DMS53 (cell line): ENCODE results near the gene ISOC1.

Experiments
- DNase-seq: peaks from one replicate; lab custom pipeline; 2025; lab: John Stamatoyannopoulos, UW

The ISOC1 gene

GRCh38 chr5:129094087-129094923 lies at the start of gene ISOC1:
TSS of gene ISOC1 (plus strand) at chr5:129094749. CDS start at chr5:129094767, 18 bp downstream.
- DNase-seq: peak; percentile 97

GRCh38 chr5:129046151-129046550 lies 48.4 kb upstream of the ISOC1 start:
- DNase-seq: peak; percentile 21

GRCh38 chr5:129048509-129048908 lies 46.0 kb upstream of the ISOC1 start:
- no peak for DNase-seq

- no peak for DNase-seq
These were observed 45.3 kb upstream of the ISOC1 start for GRCh38 chr5:129049126-129049799.

- no peak for DNase-seq
These were observed 43.3 kb upstream of the ISOC1 start for GRCh38 chr5:129051283-129051682.

GRCh38 chr5:129053438-129053837 lies 41.1 kb upstream of the ISOC1 start:
- DNase-seq: peak; percentile 11

GRCh38 chr5:129057329-129057728 lies 37.2 kb upstream of the ISOC1 start:
- DNase-seq: no peak

GRCh38 chr5:129061849-129062248 lies 32.7 kb upstream of the ISOC1 start:
- no peak for DNase-seq

- peak; percentile 11 for DNase-seq
These were observed 31.0 kb upstream of the ISOC1 start for GRCh38 chr5:129063483-129064113.

GRCh38 chr5:129065721-129066120 lies 28.8 kb upstream of the ISOC1 start:
- DNase-seq: no peak

GRCh38 chr5:129067745-129068144 lies 26.8 kb upstream of the ISOC1 start:
- no peak for DNase-seq

GRCh38 chr5:129069292-129069691 lies 25.3 kb upstream of the ISOC1 start:
- no peak for DNase-seq

GRCh38 chr5:129073111-129073510 lies 21.4 kb upstream of the ISOC1 start:
- no peak for DNase-seq

- no peak for DNase-seq
These were observed 19.6 kb upstream of the ISOC1 start for GRCh38 chr5:129074903-129075302.

GRCh38 chr5:129077433-129078075 lies 17.0 kb upstream of the ISOC1 start:
- no peak for DNase-seq

- DNase-seq: no peak
These were observed 16.3 kb upstream of the ISOC1 start for GRCh38 chr5:129078247-129078646.

GRCh38 chr5:129078660-129079059 lies 15.9 kb upstream of the ISOC1 start:
- no peak for DNase-seq

- no peak for DNase-seq
These were observed 15.1 kb upstream of the ISOC1 start for GRCh38 chr5:129079496-129079895.

GRCh38 chr5:129080766-129081165 lies 13.8 kb upstream of the ISOC1 start:
- no peak for DNase-seq

- no peak for DNase-seq
These were observed 12.1 kb upstream of the ISOC1 start for GRCh38 chr5:129082225-129083136.
